ENCODE data around the gene EDIL3.

EDIL3 gene

DNA sequence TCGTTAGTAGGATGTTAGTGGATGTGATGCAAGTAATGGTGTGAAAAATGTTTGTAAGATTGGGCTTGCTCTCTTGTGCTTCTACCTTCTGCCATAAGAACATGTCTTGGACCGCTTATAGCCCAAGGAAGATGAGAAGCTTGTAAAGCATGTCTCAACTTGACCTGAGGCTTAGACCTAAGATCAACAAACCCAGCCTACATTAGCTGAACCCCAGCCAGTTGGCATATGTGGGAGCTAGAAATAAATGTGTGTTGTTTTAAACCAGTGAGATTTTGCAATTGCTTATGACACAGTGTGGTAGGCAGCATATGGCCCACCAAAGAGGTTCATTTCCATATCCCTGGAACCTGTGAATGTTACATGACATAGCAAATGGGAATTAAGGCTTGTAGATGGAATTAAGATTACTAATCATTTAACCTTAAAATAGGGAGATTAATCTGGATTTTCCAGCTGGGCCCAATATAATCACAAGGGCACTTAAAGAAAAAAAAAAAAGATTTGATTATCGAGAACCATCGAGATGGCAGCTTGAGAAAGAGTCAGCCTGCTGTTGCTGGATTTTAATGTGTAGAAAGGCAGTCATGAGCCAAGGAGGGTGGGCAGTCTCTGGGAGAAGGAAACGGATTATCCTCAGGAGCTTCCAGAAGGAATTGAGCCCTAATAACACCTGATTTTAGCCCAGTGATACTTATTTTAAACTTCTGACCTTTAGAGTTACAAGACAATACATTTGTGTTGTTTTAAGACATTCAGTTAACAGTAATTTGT, 27.3 kb upstream of the EDIL3 start:
- H3K4me2 ChIP-seq (ENCODE audit: low read depth, low read length), result no peak overlapping the region
- no peak overlapping the region for H3K27ac ChIP-seq (ENCODE audit: low read length)
- no peaks in the 10 kb centered on the region for H4K20me1 ChIP-seq (ENCODE audit: insufficient read depth, low read length)
- H3F3A ChIP-seq (ENCODE audit: insufficient read depth, low read length), result no peaks in the 10 kb centered on the region
- no peak overlapping the region for H2AFZ ChIP-seq (ENCODE audit: low read length)
- TF ChIP-seq, protein P1, sequence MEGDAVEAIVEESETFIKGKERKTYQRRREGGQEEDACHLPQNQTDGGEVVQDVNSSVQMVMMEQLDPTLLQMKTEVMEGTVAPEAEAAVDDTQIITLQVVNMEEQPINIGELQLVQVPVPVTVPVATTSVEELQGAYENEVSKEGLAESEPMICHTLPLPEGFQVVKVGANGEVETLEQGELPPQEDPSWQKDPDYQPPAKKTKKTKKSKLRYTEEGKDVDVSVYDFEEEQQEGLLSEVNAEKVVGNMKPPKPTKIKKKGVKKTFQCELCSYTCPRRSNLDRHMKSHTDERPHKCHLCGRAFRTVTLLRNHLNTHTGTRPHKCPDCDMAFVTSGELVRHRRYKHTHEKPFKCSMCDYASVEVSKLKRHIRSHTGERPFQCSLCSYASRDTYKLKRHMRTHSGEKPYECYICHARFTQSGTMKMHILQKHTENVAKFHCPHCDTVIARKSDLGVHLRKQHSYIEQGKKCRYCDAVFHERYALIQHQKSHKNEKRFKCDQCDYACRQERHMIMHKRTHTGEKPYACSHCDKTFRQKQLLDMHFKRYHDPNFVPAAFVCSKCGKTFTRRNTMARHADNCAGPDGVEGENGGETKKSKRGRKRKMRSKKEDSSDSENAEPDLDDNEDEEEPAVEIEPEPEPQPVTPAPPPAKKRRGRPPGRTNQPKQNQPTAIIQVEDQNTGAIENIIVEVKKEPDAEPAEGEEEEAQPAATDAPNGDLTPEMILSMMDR (IDR thresholded peaks at IDR 0.05; ENCODE audit: low read length), result no peak
- TF ChIP-seq EZH2phosphoT487 (IDR thresholded peaks at IDR 0.05; ENCODE audit: low read length), result no peak
- TF ChIP-seq EZH2 (optimal IDR thresholded peaks at IDR 0.05; ENCODE audit: low read depth, low read length), result no peak
- H3K4me1 ChIP-seq (ENCODE audit: low read length), result no peaks in the 10 kb centered on the region
- H3K27me3 ChIP-seq (replicated peaks; ENCODE audit: insufficient read depth, low read length), result no peaks in the 10 kb centered on the region
- no peaks in the 10 kb centered on the region for H3K9me2 ChIP-seq (replicated peaks; ENCODE audit: insufficient read depth, low read length)
- H3K79me2 ChIP-seq (ENCODE audit: low read length), result no peaks in the 10 kb centered on the region
- H3K9me3 ChIP-seq (replicated peaks; ENCODE audit: insufficient read depth, low read length), result no peaks in the 10 kb centered on the region; the same call in 1 of the 2 replicates
- H3K4me3 ChIP-seq (ENCODE audit: low read length), result no peak overlapping the region
- H3K9ac ChIP-seq (ENCODE audit: low read length), result no peak overlapping the region
- H3K36me3 ChIP-seq (replicated peaks; ENCODE audit: insufficient read depth, low read length), result no peaks in the 10 kb centered on the region
- DNase-seq, result no peak

DNA sequence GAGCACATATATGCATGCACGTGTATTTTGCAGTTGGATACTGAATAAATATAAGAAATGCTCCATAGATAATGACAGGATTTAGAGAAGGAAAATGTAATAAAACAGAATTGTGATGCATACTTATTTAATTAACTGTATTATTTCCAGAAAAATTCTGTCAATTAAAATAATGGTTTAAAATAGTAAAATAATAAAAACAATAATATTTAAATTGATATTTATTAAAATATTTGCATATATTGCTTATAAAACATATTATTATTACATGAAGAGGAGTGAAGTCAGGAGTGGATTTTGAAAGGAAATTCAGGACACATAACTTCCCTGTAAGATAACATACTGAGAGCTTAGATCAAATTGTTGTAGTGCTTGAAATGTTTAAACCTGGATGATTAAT, 21.4 kb upstream of the EDIL3 start:
- Histone ChIP-seq H3K9me2 (replicated peaks; ENCODE audit: insufficient read depth, low read length) (no peaks in the 10 kb centered on the region), H3K27me3 (replicated peaks; ENCODE audit: insufficient read depth, low read length) (no peaks in the 10 kb centered on the region), H3K79me2 (ENCODE audit: low read length) (no peaks in the 10 kb centered on the region), H3K4me1 (ENCODE audit: low read length) (no peaks in the 10 kb centered on the region), H3K4me2 (ENCODE audit: low read depth, low read length) (no peak overlapping the region), H4K20me1 (ENCODE audit: insufficient read depth, low read length) (no peaks in the 10 kb centered on the region), H2AFZ (ENCODE audit: low read length) (no peak overlapping the region), H3K9ac (ENCODE audit: low read length) (no peak overlapping the region), H3K27ac (ENCODE audit: low read length) (no peak overlapping the region), H3K9me3 (replicated peaks; ENCODE audit: insufficient read depth, low read length) (no peaks in the 10 kb centered on the region), H3K36me3 (replicated peaks; ENCODE audit: insufficient read depth, low read length) (no peaks in the 10 kb centered on the region), H3F3A (ENCODE audit: insufficient read depth, low read length) (no peaks in the 10 kb centered on the region), H3K4me3 (ENCODE audit: low read length) (no peak overlapping the region)
- no peak for TF ChIP-seq EZH2 (optimal IDR thresholded peaks at IDR 0.05; ENCODE audit: low read depth, low read length)
- no peak for TF ChIP-seq EZH2phosphoT487 (IDR thresholded peaks at IDR 0.05; ENCODE audit: low read length)
- TF ChIP-seq, protein P1 (IDR thresholded peaks at IDR 0.05; ENCODE audit: low read length), result no peak
- DNase-seq, result no peak

DNA sequence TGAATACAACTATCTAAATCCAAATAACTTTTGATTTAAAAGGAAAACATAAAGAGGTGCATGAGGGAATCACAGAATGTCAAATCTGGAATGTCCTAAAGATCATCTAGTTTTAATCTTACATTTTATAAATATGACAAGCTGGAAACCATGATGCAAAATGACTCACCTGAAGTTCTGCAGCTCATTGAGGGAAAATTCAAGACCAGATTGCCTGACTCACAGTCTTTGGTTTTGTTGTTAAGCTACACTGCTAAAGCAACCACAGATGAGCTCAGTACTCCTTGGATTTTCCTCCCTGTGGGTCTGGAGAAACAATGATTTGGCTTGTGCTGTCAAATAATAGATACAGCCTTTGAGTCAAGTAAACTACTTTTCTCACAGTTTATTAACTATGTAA, 19.1 kb upstream of the EDIL3 start:
- H3K27ac ChIP-seq (ENCODE audit: low read length), result no peak overlapping the region
- H3K9me3 ChIP-seq (replicated peaks; ENCODE audit: insufficient read depth, low read length), result no peaks in the 10 kb centered on the region
- TF ChIP-seq EZH2 (optimal IDR thresholded peaks at IDR 0.05; ENCODE audit: low read depth, low read length) (no peak), EZH2phosphoT487 (IDR thresholded peaks at IDR 0.05; ENCODE audit: low read length) (no peak)
- TF ChIP-seq, protein P1 (IDR thresholded peaks at IDR 0.05; ENCODE audit: low read length), result no peak
- H3K79me2 ChIP-seq (ENCODE audit: low read length), result no peaks in the 10 kb centered on the region
- no peak for DNase-seq
- no peaks in the 10 kb centered on the region for H4K20me1 ChIP-seq (ENCODE audit: insufficient read depth, low read length)
- H3K27me3 ChIP-seq (replicated peaks; ENCODE audit: insufficient read depth, low read length), result no peaks in the 10 kb centered on the region
- no peaks in the 10 kb centered on the region for H3K9me2 ChIP-seq (replicated peaks; ENCODE audit: insufficient read depth, low read length)
- H3K4me1 ChIP-seq (ENCODE audit: low read length), result no peaks in the 10 kb centered on the region
- no peak overlapping the region for H3K4me3 ChIP-seq (ENCODE audit: low read length)
- no peak overlapping the region for H2AFZ ChIP-seq (ENCODE audit: low read length)
- H3K4me2 ChIP-seq (ENCODE audit: low read depth, low read length), result no peak overlapping the region
- H3K9ac ChIP-seq (ENCODE audit: low read length), result no peak overlapping the region
- no peaks in the 10 kb centered on the region for H3F3A ChIP-seq (ENCODE audit: insufficient read depth, low read length)
- no peaks in the 10 kb centered on the region for H3K36me3 ChIP-seq (replicated peaks; ENCODE audit: insufficient read depth, low read length)
